Astrocyte of the cerebellum (primary cell): Measurements from ENCODE around the gene EXOSC9.

Experiments
- DNase-seq: peaks from one replicate; pipeline ENCODE4 v3.0.0-alpha.2; 2011; ENCODE audit warnings: low read depth
- H3K4me3 ChIP-seq: 2 replicates; pipeline ENCODE4 v1.5.1; 2011; ENCODE audit warnings: mild to moderate bottlenecking, low read depth, low read length, moderate library complexity
- CTCF ChIP-seq: IDR thresholded peaks from 2 replicates; pipeline ENCODE4 v1.5.1; 2012; ENCODE audit warnings: low read length, low read depth, moderate library complexity, mild to moderate bottlenecking; ENCODE audit errors: missing control alignments
- in situ Hi-C: cut with HindIII; loops from 2 replicates; pipeline ENCODE4 v1.10.0; 2017; ENCODE audit warnings: low sequenced_read_pairs

The EXOSC9 gene

GRCh38 chr4:121861426-121861825 lies 60.3 kb downstream of the EXOSC9 start:
- no peak for TF ChIP-seq CTCF
- H3K4me3 ChIP-seq = no peak overlapping the region
- DNase-seq = no peak
- in situ Hi-C loops = no loop called here

- no peak overlapping the region for H3K4me3 ChIP-seq
- in situ Hi-C loops = no loop called here
- DNase-seq = no peak
- TF ChIP-seq CTCF = no peak
These were observed 62.7 kb downstream of the EXOSC9 start for GRCh38 chr4:121863799-121864198.
